NCI-H345 treated with DMSO at 0.1 percent for 48 hours (cell line): ENCODE measurements around the gene SOX13.

Experiments
- DNase-seq: peaks from one replicate; lab custom pipeline; 2025; ENCODE audit not compliant: unreplicated experiment; lab: John Stamatoyannopoulos, UW

Gene SOX13

DNA sequence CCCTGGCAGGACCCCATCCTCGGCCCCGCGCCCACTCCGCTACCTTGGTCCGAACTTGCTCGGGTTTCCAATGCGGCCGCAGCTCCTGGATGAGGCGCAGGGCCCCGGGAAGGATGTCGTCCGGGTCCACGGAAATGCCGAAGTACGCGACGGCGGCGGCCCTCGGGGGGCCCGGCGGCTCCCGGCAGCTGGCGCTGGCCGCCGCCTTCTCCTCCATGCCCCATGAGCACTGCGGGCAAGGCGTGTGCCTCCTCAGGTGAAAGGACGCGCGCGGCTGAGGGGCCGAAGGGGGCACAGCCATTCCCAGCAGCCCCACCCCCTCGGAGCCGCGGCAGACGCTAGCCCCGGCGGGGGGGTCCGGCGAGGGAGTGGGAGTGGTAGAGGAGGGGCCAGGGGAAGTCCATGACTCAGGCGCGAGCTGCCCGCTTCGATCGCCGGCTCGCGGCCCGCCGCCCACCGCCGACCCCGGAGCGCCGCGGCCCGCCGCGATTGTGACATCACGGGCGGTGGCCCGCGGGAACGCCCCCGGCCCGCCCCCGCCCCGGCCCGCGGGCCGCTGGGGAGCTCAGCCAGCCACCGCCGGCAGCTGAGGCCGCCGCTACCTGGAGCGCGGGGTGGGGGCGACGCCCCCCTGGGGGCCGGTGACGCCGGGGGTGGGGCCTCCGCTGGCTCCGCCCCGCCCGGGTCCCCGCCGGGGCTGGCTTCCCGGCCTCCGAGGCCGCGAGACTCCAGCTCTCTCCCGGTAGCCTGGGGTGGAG, 78.8 kb downstream of the SOX13 start, which contains the start of gene ETNK2:
Gene ETNK2, minus strand, starts transcription at position 493 of the 758 bp plus-strand sequence. Its CDS starts 192 bp downstream, at position 301.
- peak; percentile 35 for DNase-seq

GRCh38 chr1:204152310-204153044, 79.6 kb downstream of the SOX13 start:
- DNase-seq, result no peak

DNA sequence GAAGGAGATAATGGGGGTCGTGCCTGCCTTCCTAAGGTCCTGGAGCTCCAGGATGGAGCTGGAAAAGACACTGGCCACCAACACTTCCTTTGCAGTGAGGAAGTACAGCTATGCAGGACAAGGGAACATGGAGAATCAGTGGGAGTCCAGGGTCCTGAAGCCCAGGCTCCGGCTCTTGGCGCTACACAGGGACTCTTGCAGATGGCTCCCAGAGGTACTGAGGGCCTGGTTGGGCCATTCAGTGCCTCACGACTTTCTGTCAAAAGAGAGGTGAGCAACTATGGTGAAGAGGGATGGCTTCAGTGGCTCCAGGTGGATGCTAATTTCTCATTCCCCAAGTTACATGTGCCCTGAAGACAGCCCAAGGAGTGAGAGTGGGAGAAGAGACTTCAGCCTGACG, 80.8 kb downstream of the SOX13 start:
- no peak for DNase-seq

DNA sequence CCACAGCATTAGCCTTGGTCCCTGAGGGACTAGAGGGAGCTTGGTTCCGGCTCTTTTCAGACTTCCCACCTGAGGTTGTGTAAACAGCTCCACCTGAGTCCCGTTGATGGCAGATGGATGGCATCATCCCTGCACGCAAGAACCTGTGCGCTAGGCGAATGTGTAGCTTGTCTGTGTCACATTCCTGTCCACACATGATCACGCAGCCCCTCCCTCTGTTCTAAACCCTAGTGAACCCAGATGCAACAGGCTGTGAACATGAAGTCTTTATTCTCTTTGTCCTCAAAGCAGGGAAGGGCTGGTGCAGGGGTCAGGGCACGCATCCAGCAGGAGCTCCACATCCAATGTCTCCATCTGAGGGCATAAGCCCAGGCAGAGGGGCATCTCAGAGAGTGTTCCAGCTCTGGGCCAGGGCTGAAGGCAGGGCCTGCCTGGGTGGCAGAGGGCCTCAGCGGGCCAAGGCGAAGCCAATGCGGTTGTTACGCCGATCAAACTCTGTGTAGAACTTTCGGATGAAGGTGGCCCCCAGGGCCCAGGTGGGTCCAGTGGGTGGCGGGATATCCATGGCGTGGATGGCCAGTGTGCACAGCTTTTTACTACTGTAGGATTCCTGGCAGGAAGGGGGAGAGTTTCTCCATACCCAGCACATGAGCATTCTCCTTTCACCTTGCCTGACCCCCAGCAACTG, 81.8 kb downstream of the SOX13 start:
- no peak for DNase-seq

- DNase-seq, result no peak
Observed at GRCh38 chr1:204155881-204156280, 83.0 kb downstream of the SOX13 start.

GRCh38 chr1:204157962-204158361, 85.0 kb downstream of the SOX13 start:
- DNase-seq, result no peak

GRCh38 chr1:204161609-204162493, 88.9 kb downstream of the SOX13 start:
- DNase-seq, result no peak

- peak; percentile 63 for DNase-seq
Observed at GRCh38 chr1:204162494-204163074, 89.7 kb downstream of the SOX13 start.

DNA sequence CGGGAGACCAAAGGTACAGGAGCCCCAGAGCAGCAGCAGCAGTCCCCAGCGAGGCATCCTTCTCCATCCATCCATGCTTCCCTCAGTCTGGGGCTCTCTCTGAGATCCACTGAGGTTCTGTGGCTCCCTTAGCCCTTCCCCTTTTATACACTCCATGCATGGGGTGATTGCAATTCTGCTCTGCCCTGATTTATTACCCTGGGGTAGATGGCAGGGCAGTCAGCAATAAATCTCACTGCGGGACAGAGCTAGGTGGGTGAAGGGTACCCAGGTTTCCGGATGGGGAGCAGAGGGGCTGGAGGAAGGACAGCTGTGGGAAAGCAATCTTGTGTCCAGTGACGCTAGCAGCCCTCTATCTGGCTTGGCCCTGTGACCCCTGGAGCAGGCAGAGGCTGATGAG, 93.3 kb downstream of the SOX13 start, which contains the start of gene REN:
Gene REN, minus strand, starts transcription at position 119 of the 400 bp plus-strand sequence. Its CDS starts 44 bp downstream, at position 75.
- DNase-seq, result no peak

- no peak for DNase-seq
Observed at GRCh38 chr1:204167730-204168129, 94.8 kb downstream of the SOX13 start.

DNA sequence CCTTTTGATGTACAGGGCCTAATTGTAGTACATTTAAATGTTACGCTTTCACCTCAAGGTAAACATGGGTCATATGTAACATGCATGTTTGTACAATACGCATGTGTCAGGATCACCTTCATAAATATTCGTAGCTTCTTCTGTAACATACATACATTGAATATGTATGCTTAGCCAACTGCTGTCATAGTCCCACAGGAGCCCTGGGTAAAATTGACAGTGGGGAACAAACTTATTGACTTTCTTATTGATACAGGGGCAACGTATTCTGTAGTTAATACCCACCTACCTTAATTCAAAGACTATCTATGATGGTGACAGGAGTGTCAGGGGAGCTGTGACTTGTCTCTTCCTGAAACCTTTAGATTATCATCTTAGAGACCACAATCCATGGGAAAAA, 96.9 kb downstream of the SOX13 start:
- no peak for DNase-seq

DNA sequence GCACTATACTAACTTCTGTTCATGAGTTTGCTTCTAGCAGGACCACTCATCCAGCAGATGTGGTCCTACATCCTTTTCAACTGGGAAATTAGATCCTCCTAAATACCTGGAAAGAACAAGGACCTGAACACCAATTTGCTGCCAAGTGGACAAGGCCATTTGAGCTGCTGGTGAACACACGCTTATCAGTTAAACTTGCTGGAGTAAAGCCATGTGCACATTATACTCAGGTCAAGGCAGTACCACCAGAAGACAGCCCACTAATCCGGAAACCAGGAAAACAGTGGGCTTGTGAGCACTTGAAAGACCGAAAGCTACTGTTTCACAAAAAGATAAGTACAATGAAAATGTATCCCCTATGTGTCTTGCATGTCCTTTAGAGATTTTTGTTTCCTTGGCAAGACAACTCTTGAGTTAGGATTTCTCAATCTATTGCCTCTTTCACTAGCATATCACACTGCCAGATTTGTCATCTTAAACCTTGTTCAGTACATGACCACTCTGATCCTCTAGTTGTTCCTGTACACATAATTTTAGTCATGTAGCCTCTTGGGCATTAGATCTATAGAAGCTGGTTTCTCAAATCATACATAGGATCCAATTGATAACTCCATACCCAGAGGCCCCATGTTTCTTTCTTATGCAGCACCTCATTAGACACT, 97.7 kb downstream of the SOX13 start:
- no peak for DNase-seq

- DNase-seq, result no peak
Observed at GRCh38 chr1:204171751-204172178, 98.8 kb downstream of the SOX13 start.

DNA sequence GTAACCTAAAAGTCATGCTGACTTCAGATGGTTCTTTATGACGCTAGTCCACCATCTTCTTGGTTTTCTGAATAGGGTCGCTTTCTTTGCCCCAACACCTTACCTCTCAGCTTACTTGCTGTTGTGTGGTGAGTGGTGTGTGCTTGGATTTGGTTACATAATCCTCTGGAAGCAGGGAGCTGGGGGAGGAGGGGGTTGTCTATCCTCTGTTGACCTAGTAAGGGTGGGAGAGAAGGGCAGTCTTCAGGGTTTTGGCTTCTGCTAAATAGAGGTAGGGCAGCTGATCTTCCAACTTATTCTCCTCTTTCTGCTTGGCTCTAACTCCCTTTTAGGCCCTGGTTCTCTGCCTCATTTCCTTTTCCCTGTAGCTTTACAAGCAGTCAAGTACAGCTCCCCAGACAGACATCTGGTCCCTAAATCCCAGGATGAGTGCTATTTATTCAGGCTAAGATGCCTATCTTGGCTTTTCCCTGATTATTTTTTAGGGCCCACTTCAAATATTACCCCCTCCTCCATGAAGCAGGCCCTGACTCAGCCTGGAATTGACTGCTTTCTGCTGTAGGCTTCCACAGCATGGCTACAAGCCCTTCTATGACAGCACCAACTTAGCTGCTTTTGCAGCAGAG, 99.6 kb downstream of the SOX13 start:
- DNase-seq, result no peak

DNA sequence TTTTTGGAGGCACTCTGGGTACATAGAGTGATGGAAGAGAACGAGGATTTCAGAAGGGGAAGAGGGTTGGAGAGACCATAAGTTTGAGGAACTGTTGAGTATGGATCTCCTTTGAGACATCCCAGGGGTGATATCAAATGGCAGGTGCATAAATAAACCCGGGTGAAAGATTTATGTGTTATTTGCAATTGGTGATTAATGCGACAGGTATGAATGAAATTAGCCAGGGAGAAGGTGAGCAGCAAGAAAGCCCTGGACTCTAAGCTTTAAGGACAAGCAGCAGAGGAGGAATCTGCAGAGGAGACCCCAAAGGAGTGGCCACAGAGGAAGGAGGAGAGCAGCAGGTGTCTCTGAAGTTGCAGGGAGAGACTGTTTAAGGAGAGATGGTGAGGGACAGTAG, 102.0 kb downstream of the SOX13 start:
- DNase-seq, result no peak

DNA sequence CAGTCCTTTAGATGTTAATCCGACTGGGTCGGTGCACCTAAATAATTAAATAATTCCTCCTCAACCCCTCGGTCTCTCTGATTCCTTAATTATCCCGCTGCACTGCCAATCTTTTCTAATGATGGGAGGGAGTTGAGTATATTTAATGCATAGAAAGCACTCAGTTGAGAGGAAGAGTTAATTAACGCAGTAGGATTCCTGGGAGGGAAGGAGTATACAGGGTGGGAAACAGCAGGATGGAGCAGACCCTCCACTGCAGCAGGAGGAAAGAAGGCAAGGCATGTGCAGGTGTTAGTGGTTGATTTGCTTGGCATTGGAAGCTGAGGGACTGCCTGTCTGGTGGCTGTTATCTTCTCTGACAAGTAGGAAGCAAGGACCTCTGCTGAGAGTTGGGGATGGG, 103.1 kb downstream of the SOX13 start:
- DNase-seq, result no peak

DNA sequence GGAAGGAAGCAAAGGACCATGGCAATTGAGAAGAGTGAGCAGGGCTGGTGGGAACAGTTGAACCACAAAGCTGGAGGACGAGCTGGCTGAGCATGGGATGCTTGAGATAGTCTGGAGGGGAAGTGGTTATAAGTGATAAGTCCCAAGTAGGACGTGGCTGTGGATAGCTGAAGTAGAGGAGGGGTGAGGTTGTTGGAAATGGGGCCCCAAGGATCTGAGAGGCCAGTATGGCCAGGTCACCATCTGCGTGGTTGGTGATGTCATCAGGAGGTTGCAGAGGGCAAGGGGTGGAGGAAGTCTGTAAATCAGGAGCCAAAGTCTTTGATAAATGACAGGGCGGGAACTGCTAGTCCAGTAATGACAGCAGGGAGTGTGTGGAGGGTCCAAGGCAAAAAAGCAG, 104.2 kb downstream of the SOX13 start:
- no peak for DNase-seq
